GM18517 (cell line): ENCODE results near the gene ANKRD55.
"Not testable (repeated sequence)": the region's sequence is repeated elsewhere in the genome, so short reads cannot be mapped to it uniquely, and the experiment has no call there.

Source experiments
- ATAC-seq: cut with Tn5 transposase; IDR thresholded peaks from one replicate; pipeline ENCODE4 v1.9.1; 2021; ENCODE audit warnings: mild to moderate bottlenecking, moderate library complexity; ENCODE audit not compliant: unreplicated experiment

ANKRD55 gene

GRCh38 chr5:56110646-56111403, 122.3 kb downstream of the ANKRD55 start:
- ATAC-seq, result no peak

- ATAC-seq, result no peak
Observed at GRCh38 chr5:56108246-56108645, 124.9 kb downstream of the ANKRD55 start.

- ATAC-seq, result no peak
Observed at GRCh38 chr5:56106837-56107236, 126.3 kb downstream of the ANKRD55 start.

- ATAC-seq, result no peak
Observed at GRCh38 chr5:56105511-56106291, 127.4 kb downstream of the ANKRD55 start.

GRCh38 chr5:56102889-56103288, 130.2 kb downstream of the ANKRD55 start:
- no peak for ATAC-seq

GRCh38 chr5:56102207-56102606, 130.9 kb downstream of the ANKRD55 start:
- not testable (repeated sequence) for ATAC-seq

- no peak for ATAC-seq
Observed at GRCh38 chr5:56101180-56101579, 131.9 kb downstream of the ANKRD55 start.

- ATAC-seq, result no peak
Observed at GRCh38 chr5:56100439-56101176, 132.5 kb downstream of the ANKRD55 start.

- ATAC-seq, result no peak
Observed at GRCh38 chr5:56099346-56099745, 133.8 kb downstream of the ANKRD55 start.

- no peak for ATAC-seq
Observed at GRCh38 chr5:56097055-56097454, 136.1 kb downstream of the ANKRD55 start.

- ATAC-seq, result peak; percentile 82
Observed at GRCh38 chr5:56095579-56096102, 137.5 kb downstream of the ANKRD55 start.

- peak; percentile 36 for ATAC-seq
Observed at GRCh38 chr5:56094579-56095361, 138.4 kb downstream of the ANKRD55 start.

GRCh38 chr5:56093970-56094369, 139.2 kb downstream of the ANKRD55 start:
- no peak for ATAC-seq

GRCh38 chr5:56092115-56092514, 141.0 kb downstream of the ANKRD55 start:
- ATAC-seq, result no peak

- ATAC-seq, result no peak
Observed at GRCh38 chr5:56091664-56092063, 141.5 kb downstream of the ANKRD55 start.

GRCh38 chr5:56090793-56091460, 142.2 kb downstream of the ANKRD55 start:
- no peak for ATAC-seq

- peak; percentile 76 for ATAC-seq
Observed at GRCh38 chr5:56088967-56089829, 143.9 kb downstream of the ANKRD55 start.

GRCh38 chr5:56088431-56088949, 144.6 kb downstream of the ANKRD55 start:
- no peak for ATAC-seq

GRCh38 chr5:56085193-56085592, 147.9 kb downstream of the ANKRD55 start:
- no peak for ATAC-seq
